Epithelial cell of proximal tubule (primary cell): ENCODE results near the gene PHLPP1. TPM values are rescaled to one million over a fixed set of nuclear protein-coding genes. Genes with fewer than 3 reads are reported as not detected.

ENCODE experiments used
- DNase-seq: peaks from one replicate; pipeline ENCODE4 v3.0.0-alpha.2; 2011; ENCODE audit warnings: low read depth
- H3K4me3 ChIP-seq: 2 replicates; pipeline ENCODE4 v1.5.1; 2011; ENCODE audit warnings: low read depth, mild to moderate bottlenecking, low read length
- total RNA-seq: library from RNA; depleted of rRNA; stranded (reverse); fragments of >200 nt; gene quantifications from 2 replicates; pipeline ENCODE4 v1.2.3, GENCODE V29; 2015
- TF ChIP-seq, protein P1 (sequence below): conservative IDR thresholded peaks from 2 replicates; pipeline ENCODE4 v1.5.1; 2012; ENCODE audit warnings: low read depth, mild to moderate bottlenecking, low read length

The PHLPP1 gene
- total RNA-seq, 1 donor from 2014 or later, result 9.0 TPM

DNA sequence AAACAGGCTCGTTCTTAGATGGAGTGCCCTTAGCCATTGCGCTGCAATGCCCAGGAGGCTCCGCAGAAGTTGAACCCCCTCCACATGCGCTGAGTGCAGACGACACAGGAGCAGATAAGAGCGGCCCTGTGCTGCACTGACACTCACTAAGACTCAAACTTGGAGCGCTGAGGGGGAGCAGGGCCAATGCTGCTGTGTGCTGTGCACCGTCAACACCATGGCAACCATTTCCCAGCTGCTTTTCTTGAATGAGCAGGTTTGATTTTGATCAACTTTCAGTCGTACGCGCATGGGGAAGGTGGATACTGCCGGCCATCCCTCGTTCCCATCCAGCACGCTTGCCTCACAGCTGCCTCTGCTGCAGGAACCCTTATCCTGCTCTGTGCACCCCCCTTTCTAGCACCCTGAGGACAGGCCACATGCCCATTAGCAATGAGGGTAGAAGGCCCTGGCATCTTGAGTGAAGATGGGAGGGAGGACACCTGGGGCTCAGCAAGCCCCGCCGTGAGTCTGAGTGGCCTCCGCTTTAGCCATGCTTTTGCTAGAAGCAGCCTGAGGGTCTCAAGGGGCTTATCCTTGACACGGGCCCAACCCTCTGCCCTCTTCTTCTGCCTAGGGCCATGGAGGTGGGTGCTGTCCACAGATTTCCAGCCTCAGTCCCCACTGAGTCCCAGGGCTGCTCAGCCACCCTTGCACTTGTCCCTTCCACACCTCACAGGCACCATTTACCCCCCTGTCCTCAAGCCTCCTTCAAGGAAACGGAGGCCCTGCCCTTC is 271.9 kb downstream of the PHLPP1 start:
- no peak for DNase-seq
- TF ChIP-seq, protein P1, sequence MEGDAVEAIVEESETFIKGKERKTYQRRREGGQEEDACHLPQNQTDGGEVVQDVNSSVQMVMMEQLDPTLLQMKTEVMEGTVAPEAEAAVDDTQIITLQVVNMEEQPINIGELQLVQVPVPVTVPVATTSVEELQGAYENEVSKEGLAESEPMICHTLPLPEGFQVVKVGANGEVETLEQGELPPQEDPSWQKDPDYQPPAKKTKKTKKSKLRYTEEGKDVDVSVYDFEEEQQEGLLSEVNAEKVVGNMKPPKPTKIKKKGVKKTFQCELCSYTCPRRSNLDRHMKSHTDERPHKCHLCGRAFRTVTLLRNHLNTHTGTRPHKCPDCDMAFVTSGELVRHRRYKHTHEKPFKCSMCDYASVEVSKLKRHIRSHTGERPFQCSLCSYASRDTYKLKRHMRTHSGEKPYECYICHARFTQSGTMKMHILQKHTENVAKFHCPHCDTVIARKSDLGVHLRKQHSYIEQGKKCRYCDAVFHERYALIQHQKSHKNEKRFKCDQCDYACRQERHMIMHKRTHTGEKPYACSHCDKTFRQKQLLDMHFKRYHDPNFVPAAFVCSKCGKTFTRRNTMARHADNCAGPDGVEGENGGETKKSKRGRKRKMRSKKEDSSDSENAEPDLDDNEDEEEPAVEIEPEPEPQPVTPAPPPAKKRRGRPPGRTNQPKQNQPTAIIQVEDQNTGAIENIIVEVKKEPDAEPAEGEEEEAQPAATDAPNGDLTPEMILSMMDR, result no peak

DNA sequence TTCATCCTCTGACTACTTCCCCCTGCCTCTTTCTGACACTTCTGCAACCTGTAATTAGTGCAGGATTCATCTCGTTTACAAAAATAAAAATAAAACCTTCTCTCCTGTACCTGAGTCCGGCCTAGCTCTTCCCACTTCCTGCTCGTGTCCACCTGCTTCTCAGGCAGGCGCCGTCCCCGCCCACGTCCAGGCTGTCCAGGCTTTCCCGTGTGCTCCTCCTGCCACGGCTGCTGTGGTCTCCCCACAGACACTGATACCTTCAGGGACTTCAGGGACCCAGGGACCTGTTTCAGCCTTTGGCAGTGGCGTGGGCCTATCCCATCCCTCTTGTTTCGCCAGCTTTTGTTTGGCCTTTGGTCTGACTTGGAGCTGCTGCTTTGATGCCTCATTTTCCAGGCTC is 272.5 kb downstream of the PHLPP1 start:
- no peak for DNase-seq
- no peak overlapping the region for H3K4me3 ChIP-seq
- TF ChIP-seq, protein P1, result no peak

More for the DNA sequence above, 271.9 kb downstream of the PHLPP1 start:
- H3K4me3 ChIP-seq, result no peak overlapping the region

DNA sequence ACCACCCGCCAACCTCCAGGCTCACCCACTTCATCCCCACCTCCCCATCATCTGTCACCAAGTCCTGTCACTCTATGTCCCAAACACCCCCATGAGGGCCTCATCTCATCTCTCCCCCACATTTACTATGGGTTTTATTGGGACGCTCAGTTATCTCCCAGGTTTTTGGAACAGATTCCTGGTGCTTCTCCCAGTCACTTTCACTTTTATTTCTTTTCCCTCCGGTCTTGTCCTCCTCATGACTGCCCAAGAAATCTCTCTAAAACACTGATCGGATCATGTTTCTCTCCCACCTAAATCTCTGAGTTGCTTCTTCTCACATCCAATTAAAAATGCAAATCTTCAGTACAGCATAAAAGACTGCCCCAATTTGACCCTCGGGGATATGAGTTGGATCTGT is 273.1 kb downstream of the PHLPP1 start:
- no peak for DNase-seq
- TF ChIP-seq, protein P1, result no peak
- no peak overlapping the region for H3K4me3 ChIP-seq

DNA sequence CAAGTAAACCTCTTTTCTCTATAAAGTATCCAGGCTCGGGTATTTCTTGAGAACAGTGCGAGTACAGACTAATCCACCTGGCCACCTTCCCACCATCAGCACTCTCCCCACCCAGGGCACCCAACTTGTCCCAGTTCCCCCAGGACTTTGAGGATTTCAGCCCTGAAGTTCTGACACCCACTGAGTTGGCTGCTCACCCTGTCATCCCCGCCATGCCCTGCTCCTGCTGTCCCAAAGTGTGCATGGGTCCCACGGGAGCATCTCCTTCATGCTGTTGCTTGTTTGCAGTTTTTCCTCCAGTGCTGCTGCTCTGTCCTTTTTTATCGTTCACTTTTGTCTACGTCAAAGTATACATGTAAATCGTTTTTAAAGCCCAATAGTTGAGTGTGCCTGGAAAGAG is 273.9 kb downstream of the PHLPP1 start:
- TF ChIP-seq, protein P1, result no peak
- H3K4me3 ChIP-seq, result no peak overlapping the region
- DNase-seq, result no peak

DNA sequence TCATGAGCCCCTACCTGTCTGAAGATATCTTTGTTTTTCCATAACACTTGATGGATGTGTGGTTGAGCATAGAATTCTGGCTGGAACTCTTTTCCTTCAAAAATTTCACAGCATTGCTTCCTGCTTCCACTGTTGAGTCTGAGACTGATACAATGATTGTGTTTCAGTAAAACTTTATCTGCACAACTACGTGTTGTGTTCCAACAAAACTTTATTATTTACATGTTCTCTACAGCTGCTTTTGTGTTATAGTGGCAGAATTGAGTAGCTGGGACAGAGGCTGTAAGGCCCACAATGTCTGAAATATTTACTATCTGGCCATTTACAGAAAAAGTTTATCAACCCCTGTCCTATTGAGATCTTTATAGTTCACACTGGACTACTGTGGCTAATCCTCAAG is 275.3 kb downstream of the PHLPP1 start:
- TF ChIP-seq, protein P1, result no peak
- H3K4me3 ChIP-seq, result no peak overlapping the region
- DNase-seq, result no peak

DNA sequence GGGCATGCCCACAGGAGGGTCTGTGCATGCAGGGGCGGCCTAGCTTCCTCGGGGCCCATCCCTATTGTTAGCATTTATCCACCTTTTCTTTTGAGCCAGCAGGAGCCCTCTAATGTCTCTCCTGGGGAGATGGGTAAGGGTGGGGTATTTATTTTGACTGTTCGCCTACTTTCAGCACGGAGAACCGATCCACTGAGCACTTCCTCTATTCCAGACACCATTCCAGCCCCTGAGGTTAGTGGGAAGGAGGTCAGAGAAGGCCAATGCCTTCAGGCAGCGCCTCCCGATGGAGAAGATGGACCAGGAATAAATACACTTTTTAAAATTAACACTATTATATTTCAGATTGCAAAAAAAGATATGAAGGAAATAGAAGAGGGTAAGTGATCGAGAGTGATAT is 276.0 kb downstream of the PHLPP1 start:
- TF ChIP-seq, protein P1, result no peak
- no peak for DNase-seq
- H3K4me3 ChIP-seq, result no peak overlapping the region

DNA sequence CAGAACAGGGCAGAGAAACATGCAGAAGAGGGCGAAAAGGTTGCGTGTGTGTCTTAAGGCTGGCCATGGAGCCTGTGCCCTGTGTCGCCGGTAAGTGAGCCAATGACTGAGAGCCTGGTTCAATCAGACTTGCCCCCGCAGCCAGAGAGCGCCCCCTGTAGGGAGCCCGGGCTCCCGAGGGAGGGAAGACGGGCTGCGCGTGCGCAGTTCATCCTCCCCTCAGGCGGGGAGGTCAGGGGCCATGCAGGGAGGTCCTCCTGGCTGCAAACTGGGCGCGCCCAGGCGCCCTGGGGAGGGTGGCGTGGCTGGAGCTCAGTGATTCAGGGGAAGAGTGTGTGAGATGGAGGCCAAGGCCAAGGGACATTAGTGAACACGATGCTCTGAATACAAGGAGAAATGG is 276.6 kb downstream of the PHLPP1 start:
- TF ChIP-seq, protein P1, result no peak
- H3K4me3 ChIP-seq, result no peak overlapping the region
- no peak for DNase-seq
